Keratinocyte (primary cell): ENCODE measurements around the gene TUBA3D. TPM values are rescaled to one million over a fixed set of nuclear protein-coding genes. Genes with fewer than 3 reads are reported as not detected.
"Not testable (repeated sequence)": the region's sequence is repeated elsewhere in the genome, so short reads cannot be mapped to it uniquely, and the experiment has no call there.

ENCODE experiments used
- DNase-seq: peaks from one replicate; pipeline ENCODE4 v3.0.0-alpha.2; 2011; ENCODE audit warnings: low read depth, missing footprints, low spot score
- FAIRE-seq: peaks from 2 replicates; lab custom pipeline; 2011; peaks lifted over from hg19 to GRCh38; lab: Jason Lieb, UNC
- H2AFZ ChIP-seq: 2 replicates; pipeline ENCODE4 v1.6.0; 2012; ENCODE audit warnings: low read length, control low read depth, inconsistent platforms; ENCODE audit not compliant: control insufficient read depth
- H3K27ac ChIP-seq: 2 replicates; pipeline ENCODE4 v1.5.1; 2011; ENCODE audit warnings: low read length; ENCODE audit not compliant: control insufficient read depth, insufficient read depth
- H3K27me3 ChIP-seq: 3 replicates; pipeline ENCODE4 v1.6.0; 2011; ENCODE audit warnings: low read length; ENCODE audit not compliant: control insufficient read depth, insufficient read depth; ENCODE audit errors: extremely low read depth
- H3K36me3 ChIP-seq, 2 experiments: 2 replicates in 1 of 2; 3 replicates in 1 of 2; pipeline ENCODE4 v1.5.1; 2011; ENCODE audit warnings: low read length in 2 of 2, mild to moderate bottlenecking in 1 of 2; ENCODE audit not compliant: control insufficient read depth in 2 of 2, insufficient read depth in 2 of 2; ENCODE audit errors: extremely low read depth in 1 of 2
- H3K4me1 ChIP-seq: 3 replicates; pipeline ENCODE4 v1.5.1; 2011; ENCODE audit warnings: low read length; ENCODE audit not compliant: control insufficient read depth, insufficient read depth; ENCODE audit errors: extremely low read depth
- H3K4me2 ChIP-seq: 3 replicates; pipeline ENCODE4 v1.6.0; 2011; ENCODE audit warnings: low read depth, low read length; ENCODE audit not compliant: control insufficient read depth, insufficient read depth; ENCODE audit errors: extremely low read depth
- H3K4me3 ChIP-seq, 3 experiments: fragments of 200-600 bp in 1 of 3; sonication (generic) in 1 of 3; 2 replicates in 2 of 3; 3 replicates in 1 of 3; pipeline ENCODE4 v1.5.1; 2011 to 2016; ENCODE audit warnings: low read length in 3 of 3, mild to moderate bottlenecking in 3 of 3, control low read depth in 2 of 3, inconsistent platforms in 1 of 3, low read depth in 1 of 3, mixed read lengths in 1 of 3, mixed run types in 1 of 3, moderate library complexity in 1 of 3; ENCODE audit not compliant: control insufficient read depth in 2 of 3, insufficient read depth in 2 of 3; ENCODE audit errors: extremely low read depth in 1 of 3
- H3K79me2 ChIP-seq: 2 replicates; pipeline ENCODE4 v1.6.0; 2012; ENCODE audit warnings: low read length; ENCODE audit not compliant: control insufficient read depth, insufficient read depth
- H3K9ac ChIP-seq: 3 replicates; pipeline ENCODE4 v1.6.0; 2011; ENCODE audit warnings: low read length; ENCODE audit not compliant: control insufficient read depth, insufficient read depth; ENCODE audit errors: extremely low read depth
- H3K9me1 ChIP-seq: 3 replicates; pipeline ENCODE4 v1.6.0; 2011; ENCODE audit warnings: low read length; ENCODE audit not compliant: control insufficient read depth, insufficient read depth; ENCODE audit errors: extremely low read depth
- H3K9me3 ChIP-seq: 2 replicates; pipeline ENCODE4 v1.5.1; 2012; ENCODE audit warnings: low read depth, low read length; ENCODE audit not compliant: control insufficient read depth
- H4K20me1 ChIP-seq: 3 replicates; pipeline ENCODE4 v1.6.0; 2011; ENCODE audit warnings: low read length; ENCODE audit not compliant: control insufficient read depth, insufficient read depth; ENCODE audit errors: extremely low read depth
- CTCF ChIP-seq, 3 experiments: IDR thresholded peaks in 1 of 3; conservative IDR thresholded peaks in 1 of 3; optimal IDR thresholded peaks in 1 of 3; 2 replicates in 2 of 3; 3 replicates in 1 of 3; pipeline versions ENCODE3 to v1.5.1; 2011; ENCODE audit warnings: low read length in 3 of 3, mild to moderate bottlenecking in 3 of 3, moderate library complexity in 2 of 3, control low read depth in 1 of 3, inconsistent platforms in 1 of 3; ENCODE audit not compliant: insufficient read depth in 2 of 3; ENCODE audit errors: extremely low read depth in 1 of 3
- EZH2 ChIP-seq: IDR thresholded peaks from one replicate; pipeline ENCODE4 v1.6.1; 2012; ENCODE audit warnings: inconsistent platforms, mild to moderate bottlenecking, low read length, moderate library complexity
- dilution Hi-C: fragments of 300-500 bp; cut with MboI; formaldehyde crosslinking; loops from one replicate; pipeline ENCODE4 v1.7.0; 2020; ENCODE audit warnings: low sequenced_read_pairs; ENCODE audit not compliant: extremely low pct_ligation_motif_present
- polyA plus RNA-seq, 5 experiments: library from polyadenylated mRNA; depleted of rRNA in 3 of 5; stranded (reverse) in 3 of 5; stranded (forward) in 1 of 5; unstranded in 1 of 5; fragments of >200 nt; gene quantifications; 1 replicate in 1 of 5; 2 replicates in 3 of 5; 3 replicates in 1 of 5; pipeline versions ENCODE4 v1.2.1 to v1.2.3, GENCODE V29; 2011 to 2012; ENCODE audit warnings: missing spikeins in 2 of 5, low read depth in 1 of 5, low replicate concordance in 1 of 5

TUBA3D gene
- polyA plus RNA-seq, 1 donor (not counting 4 experiments of a cell fraction or from before 2014, with no cell fraction given): not detected

GRCh38 chr2:131519466-131519865, 43.5 kb downstream of the TUBA3D start:
- no peaks in the 10 kb centered on the region for H3K27me3 ChIP-seq
- no peak overlapping the region for H3K9ac ChIP-seq
- no peaks in the 10 kb centered on the region for H3K9me3 ChIP-seq
- no peaks in the 10 kb centered on the region for H4K20me1 ChIP-seq
- no peak overlapping the region for H3K4me2 ChIP-seq
- H3K4me1 ChIP-seq: no peaks in the 10 kb centered on the region
- dilution Hi-C loops: no loop called here
- H3K27ac ChIP-seq: no peak overlapping the region
- H3K9me1 ChIP-seq: no peaks in the 10 kb centered on the region
- TF ChIP-seq CTCF (optimal IDR thresholded peaks at IDR 0.05 in 1 of 3, IDR thresholded peaks at IDR 0.05 in 1 of 3, conservative IDR thresholded peaks at IDR 0.05 in 1 of 3; ENCODE audit: extremely low read depth in 1 of 3, insufficient read depth in 2 of 3, low read length in 3 of 3): no peak
- no peak for TF ChIP-seq EZH2
- no peak overlapping the region for H2AFZ ChIP-seq
- FAIRE-seq: no peak
- DNase-seq: no peak
- no peak overlapping the region for H3K4me3 ChIP-seq
- H3K79me2 ChIP-seq: no peaks in the 10 kb centered on the region
- peaks cover 0 to 5% of the 10 kb centered on the region in 2 experiments for H3K36me3 ChIP-seq

- FAIRE-seq, H3K36me3 ChIP-seq, H3K79me2 ChIP-seq, H2AFZ ChIP-seq, H3K9ac ChIP-seq, dilution Hi-C loops, H3K9me1 ChIP-seq, H3K4me3 ChIP-seq, H3K27ac ChIP-seq, H3K4me1 ChIP-seq, H4K20me1 ChIP-seq, H3K4me2 ChIP-seq, DNase-seq, H3K9me3 ChIP-seq, H3K27me3 ChIP-seq: not testable (repeated sequence)
These were observed 44.1 kb downstream of the TUBA3D start for GRCh38 chr2:131519871-131520470.

- no peaks in the 10 kb centered on the region for H3K9me3 ChIP-seq
- no peaks in the 10 kb centered on the region for H3K9me1 ChIP-seq
- no peaks in the 10 kb centered on the region for H3K27me3 ChIP-seq
- H3K27ac ChIP-seq: no peak overlapping the region
- no peaks in the 10 kb centered on the region for H3K79me2 ChIP-seq
- DNase-seq (no peak), FAIRE-seq (no peak)
- peaks cover 0 to 5% of the 10 kb centered on the region in 2 experiments for H3K36me3 ChIP-seq
- no peak overlapping the region for H3K4me3 ChIP-seq
- no peak overlapping the region for H3K4me2 ChIP-seq
- H4K20me1 ChIP-seq: no peaks in the 10 kb centered on the region
- no peaks in the 10 kb centered on the region for H3K4me1 ChIP-seq
- dilution Hi-C loops: no loop called here
- no peak for TF ChIP-seq EZH2
- TF ChIP-seq CTCF (optimal IDR thresholded peaks at IDR 0.05 in 1 of 3, IDR thresholded peaks at IDR 0.05 in 1 of 3, conservative IDR thresholded peaks at IDR 0.05 in 1 of 3; ENCODE audit: extremely low read depth in 1 of 3, insufficient read depth in 2 of 3, low read length in 3 of 3): no peak
- no peak overlapping the region for H3K9ac ChIP-seq
- H2AFZ ChIP-seq: no peak overlapping the region
These were observed 44.6 kb downstream of the TUBA3D start for GRCh38 chr2:131520526-131520925.

- H4K20me1 ChIP-seq, H3K4me2 ChIP-seq, H3K4me1 ChIP-seq, H3K27me3 ChIP-seq, H3K9ac ChIP-seq, H3K27ac ChIP-seq, H3K9me3 ChIP-seq, H3K36me3 ChIP-seq, H3K4me3 ChIP-seq, H3K79me2 ChIP-seq, dilution Hi-C loops, H3K9me1 ChIP-seq, H2AFZ ChIP-seq, FAIRE-seq, DNase-seq: not testable (repeated sequence)
These were observed 45.6 kb downstream of the TUBA3D start for GRCh38 chr2:131521524-131521923.
